B cell (primary cell): Measurements from ENCODE around the gene PFN3. TPM values are rescaled to one million over a fixed set of nuclear protein-coding genes. Genes with fewer than 3 reads are reported as not detected.

ENCODE experiments used
- ATAC-seq: fragments of 200-7000 bp; cut with Tn5 transposase; one replicate; pipeline ENCODE4 v1.10.0; 2021; ENCODE audit warnings: low read depth, mild to moderate bottlenecking, moderate number of reproducible peaks, moderate library complexity
- CTCF ChIA-PET: fragments of 350-600 bp; sonication (Branson Sonifier 250); formaldehyde crosslinking; loops from one replicate; lab custom pipeline; 2021; ENCODE audit warnings: antibody characterized with exemption, inconsistent platforms; lab: Charles Lee
- POLR2A ChIA-PET: fragments of 350-600 bp; sonication (Branson Sonifier 250); formaldehyde crosslinking; loops from one replicate; lab custom pipeline; 2021; ENCODE audit warnings: antibody characterized with exemption; lab: Charles Lee
- DNase-seq: peaks from one replicate; pipeline ENCODE4 v3.0.0; 2013
- H2AFZ ChIP-seq: 2 replicates; pipeline ENCODE4 v1.6.1; 2012; ENCODE audit warnings: mild to moderate bottlenecking, low read depth, low read length; ENCODE audit not compliant: insufficient read depth, poor library complexity, severe bottlenecking
- H3K27ac ChIP-seq, 2 donors: 1 replicate in 1 of 2; 2 replicates in 1 of 2; pipeline ENCODE4 v1.5.1; 2012 to 2013; ENCODE audit warnings: low read length in 2 of 2, mild to moderate bottlenecking in 2 of 2, moderate library complexity in 1 of 2
- H3K27me3 ChIP-seq, 4 experiments: fragments of 200-600 bp in 1 of 4; sonication (generic) in 1 of 4; replicated peaks in 1 of 4; 1 replicate in 2 of 4; 2 replicates in 2 of 4; pipeline versions ENCODE4 v1.6.1 to v1.7.0; 2013 to 2016; ENCODE audit warnings: low read length in 3 of 4, mild to moderate bottlenecking in 2 of 4, mixed read lengths in 1 of 4, moderate library complexity in 1 of 4; ENCODE audit not compliant: insufficient read depth in 4 of 4, control insufficient read depth in 3 of 4; ENCODE audit errors: control extremely low read depth in 1 of 4
- H3K36me3 ChIP-seq, 2 experiments: replicated peaks in 1 of 2; 1 replicate in 1 of 2; 2 replicates in 1 of 2; pipeline versions ENCODE4 v1.6.1 to v1.7.1; 2013; ENCODE audit warnings: low read length in 1 of 2; ENCODE audit not compliant: insufficient read depth in 2 of 2, control insufficient read depth in 1 of 2; ENCODE audit errors: control extremely low read depth in 1 of 2, extremely low read depth in 1 of 2
- H3K4me1 ChIP-seq, 2 donors: fragments of 200-600 bp in 1 of 2; sonication (generic) in 1 of 2; 1 replicate in 1 of 2; 2 replicates in 1 of 2; pipeline versions ENCODE4 v1.5.1 to v1.6.1; 2013 to 2017; ENCODE audit warnings: low read length in 2 of 2; ENCODE audit not compliant: control insufficient read depth in 2 of 2, insufficient read depth in 2 of 2
- H3K4me2 ChIP-seq: replicated peaks from 2 replicates; pipeline ENCODE3; 2012; ENCODE audit warnings: mild to moderate bottlenecking, low read depth, low read length; ENCODE audit not compliant: poor library complexity, severe bottlenecking
- H3K4me3 ChIP-seq, 5 experiments: fragments of 200-600 bp in 1 of 5; sonication (generic) in 1 of 5; 1 replicate in 3 of 5; 2 replicates in 2 of 5; pipeline versions ENCODE4 v1.5.1 to v1.7.0; 2011 to 2016; ENCODE audit warnings: low read length in 4 of 5, mild to moderate bottlenecking in 4 of 5, low read depth in 2 of 5, control low read depth in 1 of 5, moderate library complexity in 1 of 5; ENCODE audit not compliant: insufficient read depth in 1 of 5; ENCODE audit errors: control extremely low read depth in 1 of 5, extremely low read depth in 1 of 5
- H3K79me2 ChIP-seq: fragments of 200-600 bp; sonication (generic); one replicate; pipeline ENCODE4 v1.6.0; 2016; ENCODE audit warnings: low read length; ENCODE audit not compliant: control insufficient read depth, insufficient read depth
- H3K9ac ChIP-seq: fragments of 200-600 bp; sonication (generic); 2 replicates; pipeline ENCODE4 v1.6.1; 2017; ENCODE audit warnings: mild to moderate bottlenecking, low read length, moderate library complexity
- H3K9me3 ChIP-seq, 3 donors: one replicate each; pipeline versions ENCODE4 v1.6.1 to v1.7.1; 2013; ENCODE audit warnings: low read length in 2 of 3; ENCODE audit not compliant: control insufficient read depth in 2 of 3, insufficient read depth in 1 of 3; ENCODE audit errors: control extremely low read depth in 1 of 3
- H4K20me1 ChIP-seq: 2 replicates; pipeline ENCODE4 v1.6.0; 2012; ENCODE audit warnings: mild to moderate bottlenecking, low read length; ENCODE audit not compliant: insufficient read depth, control insufficient read depth, poor library complexity, severe bottlenecking
- H3K27ac Mint-ChIP-seq: one replicate; pipeline ENCODE4 v1.8.0; 2021; ENCODE audit warnings: mixed read lengths
- H3K27me3 Mint-ChIP-seq: one replicate; pipeline ENCODE4 v1.8.0; 2021; ENCODE audit warnings: mixed read lengths
- H3K4me1 Mint-ChIP-seq: one replicate; pipeline ENCODE4 v1.8.0; 2021; ENCODE audit warnings: mixed read lengths
- H3K4me3 Mint-ChIP-seq: one replicate; pipeline ENCODE4 v1.8.0; 2021; ENCODE audit warnings: mixed read lengths
- H3K9me3 Mint-ChIP-seq: one replicate; pipeline ENCODE4 v1.8.0; 2022; ENCODE audit warnings: mixed read lengths; ENCODE audit not compliant: insufficient read depth
- EZH2 ChIP-seq: IDR thresholded peaks from 2 replicates; pipeline ENCODE4 v1.6.1; 2012; ENCODE audit warnings: borderline replicate concordance, low read depth, mild to moderate bottlenecking, moderate library complexity, low read length; ENCODE audit not compliant: insufficient read depth, poor library complexity, severe bottlenecking
- WGBS: methylation state at CpG from one replicate; pipeline ENCODE4 v1.1.5; 2013; ENCODE audit warnings: missing lambda C conversion rate; ENCODE audit not compliant: insufficient coverage; 5-methylcytosine and 5-hydroxymethylcytosine counted together
- intact Hi-C: fragments of 100-400 bp; cut with micrococcal nuclease; formaldehyde crosslinking; loops from one replicate; pipeline ENCODE4 v1.10.0; 2022
- polyA plus RNA-seq: library from polyadenylated mRNA; depleted of rRNA; stranded (reverse); fragments of >200 nt; gene quantifications from 2 replicates; pipeline ENCODE4 v1.2.3, GENCODE V29; 2012
- total RNA-seq, 2 donors: library from RNA; stranded (reverse); fragments of 120-200 nt in 1 of 2; gene quantifications; 1 replicate in 1 of 2; 2 replicates in 1 of 2; pipeline versions ENCODE4 v1.2.3 to v1.2.4, GENCODE V29; 2013 to 2022
- TF ChIP-seq, protein P1 (sequence below): fragments of 200-600 bp; IDR thresholded peaks from one replicate; pipeline ENCODE4 v1.8.0; 2022; ENCODE audit warnings: antibody characterized with exemption, mild to moderate bottlenecking

PFN3 gene
- total and polyA plus RNA-seq, 2 donors (not counting 1 experiment from before 2014, with no cell fraction given) = not detected

DNA sequence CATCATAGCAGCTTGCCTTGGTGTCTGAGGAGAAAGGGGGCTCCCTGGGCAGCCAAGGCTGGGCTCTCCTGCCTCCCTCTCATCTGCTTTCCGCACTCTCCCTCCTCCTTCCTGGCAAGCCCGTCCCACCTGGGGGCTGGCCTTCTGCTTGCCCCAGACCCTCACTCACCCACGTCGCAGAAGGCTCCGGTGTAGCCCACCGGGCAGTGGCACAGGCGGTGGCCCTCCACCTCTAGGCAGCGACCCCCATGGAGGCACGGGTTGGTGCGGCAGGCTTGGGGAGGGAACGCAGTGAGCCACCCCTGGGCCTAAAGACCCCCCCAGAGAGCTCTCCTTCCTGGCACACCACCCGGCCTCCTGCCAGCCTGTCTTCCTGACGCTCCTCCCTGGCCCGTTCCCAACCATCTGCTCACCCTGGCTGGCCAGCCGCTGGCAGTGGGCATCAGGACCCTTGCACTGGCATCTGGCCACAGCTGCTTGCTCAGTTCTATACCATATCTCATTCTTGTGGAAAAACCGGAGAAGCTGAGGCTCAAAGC lies 4.2 kb upstream of the PFN3 start:
- Histone ChIP-seq H3K4me3 (peak overlapping the region in 4 of 5 experiments; percentile 58 to 68 (median 62)), H3K79me2 (no peaks in the 10 kb centered on the region), H3K36me3 (no peaks in the 10 kb centered on the region), H3K9ac (peak overlapping the region; percentile 66), H3K27ac (peak overlapping the region in 1 of 2 donors; percentile 2), H2AFZ (peak overlapping the region; percentile 77), H3K4me2 (peak overlapping the region; percentile 96), H3K4me1 (peaks cover 38 to 50% of the 10 kb centered on the region in 2 donors), H4K20me1 (no peaks in the 10 kb centered on the region), H3K9me3 (peaks cover 0 to 17% (median 0%) of the 10 kb centered on the region in 3 donors), H3K27me3 (peaks cover 0 to 31% (median 9%) of the 10 kb centered on the region in 4 experiments)
- Mint-ChIP-seq H3K4me3 (peak overlapping the region; percentile 84), H3K27me3 (peaks cover 14% of the 10 kb centered on the region), H3K27ac (peak overlapping the region; percentile 26), H3K9me3 (no peaks in the 10 kb centered on the region), H3K4me1 (peaks cover 39% of the 10 kb centered on the region)
- no peak for TF ChIP-seq EZH2
- TF ChIP-seq, protein P1, sequence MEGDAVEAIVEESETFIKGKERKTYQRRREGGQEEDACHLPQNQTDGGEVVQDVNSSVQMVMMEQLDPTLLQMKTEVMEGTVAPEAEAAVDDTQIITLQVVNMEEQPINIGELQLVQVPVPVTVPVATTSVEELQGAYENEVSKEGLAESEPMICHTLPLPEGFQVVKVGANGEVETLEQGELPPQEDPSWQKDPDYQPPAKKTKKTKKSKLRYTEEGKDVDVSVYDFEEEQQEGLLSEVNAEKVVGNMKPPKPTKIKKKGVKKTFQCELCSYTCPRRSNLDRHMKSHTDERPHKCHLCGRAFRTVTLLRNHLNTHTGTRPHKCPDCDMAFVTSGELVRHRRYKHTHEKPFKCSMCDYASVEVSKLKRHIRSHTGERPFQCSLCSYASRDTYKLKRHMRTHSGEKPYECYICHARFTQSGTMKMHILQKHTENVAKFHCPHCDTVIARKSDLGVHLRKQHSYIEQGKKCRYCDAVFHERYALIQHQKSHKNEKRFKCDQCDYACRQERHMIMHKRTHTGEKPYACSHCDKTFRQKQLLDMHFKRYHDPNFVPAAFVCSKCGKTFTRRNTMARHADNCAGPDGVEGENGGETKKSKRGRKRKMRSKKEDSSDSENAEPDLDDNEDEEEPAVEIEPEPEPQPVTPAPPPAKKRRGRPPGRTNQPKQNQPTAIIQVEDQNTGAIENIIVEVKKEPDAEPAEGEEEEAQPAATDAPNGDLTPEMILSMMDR = no peak
- ChIA-PET POLR2A (interaction anchor here (0.5 to 5.6 kb wide), 10 partner anchors 15 to 144 kb away, joined by 3 to 87 read pairs (median 10); partner anchors contain the start of genes GRK6 and LMAN2), CTCF (interaction anchor here (0.6 to 12.7 kb wide), 42 partner anchors 8 to 708 kb away, joined by 3 to 628 read pairs (median 4); partner anchors contain the start of genes DDX41, DOK3, GRK6 and PDLIM7)
- ATAC-seq (no peak), DNase-seq (no peak)
- intact Hi-C loops = loop anchor here (1.0 to 10.0 kb wide), 6 partner anchors 22 to 290 kb away; partner anchors contain the start of genes B4GALT7, GRK6 and PRR7
- WGBS = 59% methylated on average over 16 of the region's 16 CpGs
